Measurements from ENCODE around the gene COA1.
"Not testable (repeated sequence)": the region's sequence is repeated elsewhere in the genome, so short reads cannot be mapped to it uniquely, and the experiment has no call there.

Gene COA1

GRCh38 chr7:43758029-43758821, 28.9 kb upstream of the COA1 start, which contains the start of gene BLVRA:
TSS of gene BLVRA (plus strand) at chr7:43758680. CDS start at chr7:43771159, 12,479 bp downstream.
- DNase-seq (ENCODE audit: low read depth in 3 of 3) = peak; percentile 45 to 49 (median 47)

GRCh38 chr7:43757073-43757720, 27.9 kb upstream of the COA1 start:
- DNase-seq (ENCODE audit: low read depth in 3 of 3) = no peak

- no peak for DNase-seq (ENCODE audit: low read depth in 3 of 3)
These were observed 27.2 kb upstream of the COA1 start for GRCh38 chr7:43756368-43757072.

DNA sequence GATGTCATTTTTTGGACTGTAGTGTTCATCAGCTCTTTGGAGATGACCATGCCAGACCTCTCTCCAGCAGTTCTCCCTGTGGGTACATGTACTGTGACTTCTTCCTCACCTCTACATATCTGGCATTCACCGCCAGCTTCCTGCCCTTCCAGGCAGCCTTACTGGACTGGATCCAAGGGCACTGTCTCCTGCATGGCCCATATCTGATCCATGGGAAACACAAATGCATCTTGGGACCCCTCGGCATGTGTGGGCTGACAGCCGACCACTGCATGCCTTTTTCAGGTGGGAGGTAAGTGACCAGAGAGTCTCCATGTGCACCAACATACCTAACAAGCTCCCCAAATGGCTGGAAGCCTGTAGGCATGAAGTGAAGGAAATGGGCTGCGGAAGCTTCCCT, 25.3 kb upstream of the COA1 start:
- DNase-seq (ENCODE audit: low read depth in 3 of 3) = no peak

GRCh38 chr7:43753843-43754242, 24.5 kb upstream of the COA1 start:
- no peak for DNase-seq (ENCODE audit: low read depth in 3 of 3)

- DNase-seq (ENCODE audit: low read depth in 3 of 3) = no peak
These were observed 24.0 kb upstream of the COA1 start for GRCh38 chr7:43753271-43753810.

DNA sequence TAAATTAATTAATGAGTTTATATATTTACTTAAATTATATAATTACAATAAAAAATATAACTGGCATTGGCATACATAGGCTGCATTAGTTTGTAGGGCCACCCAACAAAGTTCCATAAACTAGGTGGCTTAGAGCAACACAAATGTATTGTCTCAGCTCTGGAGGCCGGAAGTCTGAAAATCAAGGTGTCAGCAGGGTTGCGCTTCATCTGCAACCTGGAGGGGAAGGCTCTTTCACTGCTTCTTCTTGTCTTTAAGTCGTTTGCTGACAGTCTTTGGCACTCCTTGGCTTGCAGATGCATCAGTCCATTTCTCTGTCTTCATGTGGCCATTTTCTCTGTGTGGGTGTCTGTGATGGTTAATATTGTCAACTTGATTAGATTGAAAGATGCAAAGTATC, 23.1 kb upstream of the COA1 start:
- DNase-seq (ENCODE audit: low read depth in 3 of 3) = no peak

GRCh38 chr7:43750016-43750887, 20.9 kb upstream of the COA1 start:
- DNase-seq (ENCODE audit: low read depth in 3 of 3) = no peak

DNA sequence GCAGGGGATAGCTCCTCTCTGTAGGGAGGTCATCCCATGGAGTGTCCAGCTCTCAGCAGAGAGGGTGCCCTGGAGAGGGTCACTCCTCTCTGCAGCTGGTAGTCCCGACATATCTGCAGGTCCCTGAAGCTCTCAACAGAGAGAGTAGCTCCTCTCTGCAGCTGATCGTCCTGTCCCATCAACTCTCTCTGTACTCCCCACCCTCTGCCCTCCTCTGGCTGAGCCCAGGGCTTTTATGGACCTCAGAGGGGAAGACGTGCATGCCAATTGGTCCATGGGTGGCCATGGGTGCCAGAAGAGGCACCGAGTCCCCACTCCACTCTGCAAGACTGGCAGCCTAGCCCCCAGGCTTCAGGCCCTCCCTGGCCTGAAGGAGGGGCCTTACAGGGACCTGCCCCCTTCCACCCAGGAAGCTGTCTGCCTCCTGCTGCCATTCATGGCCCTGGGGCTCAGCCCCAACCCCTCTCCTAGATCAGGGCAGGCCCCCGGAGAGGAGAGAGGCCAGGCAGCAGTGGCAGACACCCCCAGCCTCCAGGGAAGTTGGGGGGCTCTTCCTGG, 20.1 kb upstream of the COA1 start:
- DNase-seq (ENCODE audit: low read depth in 3 of 3) = no peak

DNA sequence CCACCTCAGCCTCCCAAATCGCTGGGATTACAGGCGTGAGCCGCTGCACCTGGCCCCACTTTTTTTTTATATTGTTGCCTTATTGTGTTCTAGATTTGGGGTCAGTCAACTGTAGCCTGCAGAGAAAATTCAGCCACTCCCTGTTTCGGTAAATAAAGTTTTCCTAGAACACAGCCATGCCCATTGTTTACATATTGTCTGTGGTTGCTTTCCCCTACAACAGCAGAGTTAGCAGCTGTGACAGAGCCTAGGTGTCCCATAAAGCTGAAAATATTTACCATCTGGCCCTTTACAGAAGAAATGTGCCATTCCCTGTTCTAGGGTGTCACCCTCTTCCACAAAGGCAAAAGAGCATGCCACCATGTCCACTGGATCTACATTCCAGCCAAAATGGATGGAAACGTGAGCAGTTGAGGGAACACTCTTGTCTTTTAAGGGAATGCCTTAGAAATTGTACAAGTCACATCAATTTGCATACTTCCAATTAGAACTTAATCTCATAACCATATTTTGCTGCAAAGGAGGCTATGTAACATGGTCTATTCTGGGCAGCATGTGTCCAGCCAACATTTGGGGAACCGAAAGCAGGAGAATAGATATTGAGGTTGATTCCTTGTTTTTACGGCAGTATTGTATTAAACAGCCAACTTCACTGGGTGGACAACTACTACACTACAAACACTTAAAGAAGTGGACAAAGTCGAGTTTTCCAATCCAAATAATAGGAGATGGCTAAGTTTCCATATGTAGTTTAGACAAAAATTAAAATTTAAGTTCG, 18.2 kb upstream of the COA1 start:
- no peak for DNase-seq (ENCODE audit: low read depth in 3 of 3)

DNA sequence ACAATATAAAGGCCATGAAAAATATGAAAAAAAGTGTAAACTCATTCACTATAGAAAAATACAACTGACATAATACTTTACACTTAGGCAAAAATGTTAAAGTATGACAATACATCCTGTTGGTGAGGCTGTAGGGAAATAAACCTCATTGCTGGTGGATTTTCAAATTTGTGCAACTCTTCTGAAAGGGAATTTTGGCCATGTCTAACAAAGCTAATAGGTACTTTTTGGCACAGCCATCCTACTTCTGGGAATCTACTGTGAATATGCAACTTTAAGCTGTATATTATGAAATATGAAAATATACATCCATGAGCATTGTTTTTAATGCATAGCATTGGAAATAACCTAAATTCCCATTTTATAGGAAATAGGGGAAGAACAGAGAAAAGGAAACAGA, 13.4 kb upstream of the COA1 start:
- no peak for DNase-seq (ENCODE audit: low read depth in 3 of 3)

- no peak for DNase-seq (ENCODE audit: low read depth in 3 of 3)
These were observed 8.3 kb upstream of the COA1 start for GRCh38 chr7:43737467-43738127.

GRCh38 chr7:43735802-43736603, 6.7 kb upstream of the COA1 start:
- no peak for DNase-seq (ENCODE audit: low read depth in 3 of 3)

GRCh38 chr7:43735403-43735801, 6.1 kb upstream of the COA1 start:
- DNase-seq (ENCODE audit: low read depth in 3 of 3) = no peak

DNA sequence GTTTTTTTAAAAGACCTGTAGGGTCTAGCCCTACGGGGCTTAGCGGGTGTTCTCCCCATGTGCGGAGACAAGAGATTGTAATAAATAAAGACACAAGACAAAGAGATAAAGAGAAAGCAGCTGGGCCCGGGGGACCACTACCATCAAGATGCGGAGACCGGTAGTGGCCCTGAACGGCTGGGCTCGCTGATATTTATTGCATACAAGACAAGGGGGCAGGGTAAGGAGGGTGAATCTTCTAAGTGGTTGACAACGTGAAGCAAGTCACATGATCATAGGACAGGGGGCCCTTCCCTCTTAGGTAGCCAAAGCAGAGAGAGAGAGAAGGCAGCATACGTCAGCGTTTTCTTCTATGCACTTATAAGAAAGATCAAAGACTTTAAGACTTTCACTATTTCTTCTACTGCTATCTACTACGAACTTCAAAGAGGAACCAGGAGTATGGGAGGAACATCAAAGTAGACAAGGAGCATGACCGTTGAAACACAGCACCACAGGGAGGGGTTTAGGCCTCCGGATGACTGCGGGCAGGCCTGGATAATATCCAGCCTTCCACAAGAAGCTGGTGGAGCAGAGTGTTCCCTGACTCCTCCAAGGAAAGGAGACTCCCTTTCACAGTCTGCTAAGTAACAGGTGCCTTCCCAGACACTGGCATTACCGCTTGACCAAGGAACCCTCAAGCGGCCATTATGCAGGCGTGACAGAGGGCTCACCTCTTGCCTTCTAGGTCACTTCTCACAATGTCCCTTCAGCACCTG, 5.4 kb upstream of the COA1 start:
- DNase-seq (ENCODE audit: low read depth in 3 of 3) = not testable (repeated sequence)

DNA sequence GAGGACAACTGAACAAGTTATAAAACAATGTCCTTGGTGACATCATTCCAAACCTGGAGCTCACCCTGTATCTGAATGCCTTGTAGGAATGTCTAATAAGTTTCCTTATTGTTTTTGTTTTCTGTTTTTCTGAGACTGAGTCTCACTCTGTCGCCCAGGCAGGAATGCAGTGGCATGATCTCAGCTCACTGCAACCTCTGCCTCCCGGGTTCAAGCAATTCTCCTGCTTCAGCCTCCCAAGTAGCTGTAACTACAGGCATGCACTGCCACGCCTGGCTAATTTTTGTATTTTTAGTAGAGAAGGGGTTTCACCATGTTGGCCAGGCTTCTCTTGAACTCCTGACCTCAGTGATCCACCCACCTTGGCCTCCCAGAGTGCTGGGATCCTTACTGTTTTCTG, 2.2 kb upstream of the COA1 start:
- DNase-seq (ENCODE audit: low read depth in 3 of 3) = not testable (repeated sequence)

DNA sequence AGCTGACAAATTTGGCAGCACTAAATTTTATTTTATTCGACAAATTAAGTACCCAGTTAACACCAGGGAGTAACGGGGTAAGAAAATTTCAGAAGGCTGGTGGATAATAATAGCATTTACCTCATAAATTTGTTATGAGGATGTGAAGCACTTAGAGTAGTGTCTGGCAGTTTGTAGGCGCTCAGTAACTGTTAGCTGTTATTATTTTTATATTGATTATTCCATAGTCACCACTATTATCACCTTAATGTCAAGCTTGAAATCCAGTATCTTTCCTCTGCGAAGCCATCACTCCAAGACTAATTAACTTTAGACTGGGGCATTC, 563 bp upstream of the COA1 start:
- DNase-seq (ENCODE audit: low read depth in 3 of 3) = no peak

GRCh38 chr7:43727494-43727893, 1.8 kb downstream of the COA1 start:
- no peak for DNase-seq (ENCODE audit: low read depth in 3 of 3)
